Nephron progenitor cell (in vitro differentiated cells): Measurements from ENCODE around the gene THSD4.
"Not testable (repeated sequence)": the region's sequence is repeated elsewhere in the genome, so short reads cannot be mapped to it uniquely, and the experiment has no call there.

Experiments
- DNase-seq: peaks from one replicate; pipeline ENCODE4 v3.0.0; 2021
- H3K27ac Mint-ChIP-seq: 2 replicates; pipeline ENCODE4 v1.8.0; 2021; ENCODE audit warnings: mild to moderate bottlenecking, moderate library complexity, mixed read lengths
- H3K27me3 Mint-ChIP-seq: 2 replicates; pipeline ENCODE4 v1.8.0; 2021; ENCODE audit warnings: mild to moderate bottlenecking, low read depth, mixed read lengths; ENCODE audit not compliant: poor library complexity
- H3K36me3 Mint-ChIP-seq: 2 replicates; pipeline ENCODE4 v1.8.0; 2021; ENCODE audit warnings: low read depth, mixed read lengths
- H3K4me1 Mint-ChIP-seq: 2 replicates; pipeline ENCODE4 v1.8.0; 2021; ENCODE audit warnings: mixed read lengths
- H3K4me3 Mint-ChIP-seq: 2 replicates; pipeline ENCODE4 v1.8.0; 2021; ENCODE audit warnings: mild to moderate bottlenecking, moderate library complexity, mixed read lengths
- H3K9me3 Mint-ChIP-seq: 2 replicates; pipeline ENCODE4 v1.8.0; 2021; ENCODE audit warnings: mild to moderate bottlenecking, moderate library complexity, mixed read lengths
- TF ChIP-seq, protein P1 (sequence below): fragments of 200-600 bp; sonication (generic); IDR thresholded peaks from 2 replicates; pipeline ENCODE4 v1.5.0; 2021; ENCODE audit warnings: antibody characterized with exemption

The THSD4 gene

DNA sequence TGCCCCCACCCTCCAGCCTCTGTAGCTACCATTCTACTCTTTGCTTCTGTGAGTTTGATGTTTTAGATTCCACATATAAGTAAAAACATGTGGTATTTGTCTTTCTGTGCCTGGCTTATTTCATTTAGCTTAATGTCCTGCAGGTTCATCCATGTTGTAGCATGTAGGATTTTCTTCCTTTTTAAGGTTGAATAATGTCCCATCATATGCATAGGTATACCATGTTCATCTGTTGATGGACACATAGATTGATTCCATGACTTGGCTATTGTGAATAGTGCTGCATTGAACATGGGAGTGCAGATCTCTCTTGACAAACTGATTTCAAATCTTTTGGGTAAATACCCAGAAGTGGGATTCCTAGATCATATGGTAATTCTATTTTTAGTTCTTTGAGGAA, 11.8 kb downstream of the THSD4 start:
- Mint-ChIP-seq H3K27ac (no peak overlapping the region), H3K4me1 (peaks cover 48% of the 10 kb centered on the region), H3K4me3 (no peak overlapping the region), H3K36me3 (no peaks in the 10 kb centered on the region), H3K9me3 (peaks cover 5% of the 10 kb centered on the region), H3K27me3 (no peaks in the 10 kb centered on the region)
- TF ChIP-seq, protein P1, sequence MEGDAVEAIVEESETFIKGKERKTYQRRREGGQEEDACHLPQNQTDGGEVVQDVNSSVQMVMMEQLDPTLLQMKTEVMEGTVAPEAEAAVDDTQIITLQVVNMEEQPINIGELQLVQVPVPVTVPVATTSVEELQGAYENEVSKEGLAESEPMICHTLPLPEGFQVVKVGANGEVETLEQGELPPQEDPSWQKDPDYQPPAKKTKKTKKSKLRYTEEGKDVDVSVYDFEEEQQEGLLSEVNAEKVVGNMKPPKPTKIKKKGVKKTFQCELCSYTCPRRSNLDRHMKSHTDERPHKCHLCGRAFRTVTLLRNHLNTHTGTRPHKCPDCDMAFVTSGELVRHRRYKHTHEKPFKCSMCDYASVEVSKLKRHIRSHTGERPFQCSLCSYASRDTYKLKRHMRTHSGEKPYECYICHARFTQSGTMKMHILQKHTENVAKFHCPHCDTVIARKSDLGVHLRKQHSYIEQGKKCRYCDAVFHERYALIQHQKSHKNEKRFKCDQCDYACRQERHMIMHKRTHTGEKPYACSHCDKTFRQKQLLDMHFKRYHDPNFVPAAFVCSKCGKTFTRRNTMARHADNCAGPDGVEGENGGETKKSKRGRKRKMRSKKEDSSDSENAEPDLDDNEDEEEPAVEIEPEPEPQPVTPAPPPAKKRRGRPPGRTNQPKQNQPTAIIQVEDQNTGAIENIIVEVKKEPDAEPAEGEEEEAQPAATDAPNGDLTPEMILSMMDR = no peak
- no peak for DNase-seq

DNA sequence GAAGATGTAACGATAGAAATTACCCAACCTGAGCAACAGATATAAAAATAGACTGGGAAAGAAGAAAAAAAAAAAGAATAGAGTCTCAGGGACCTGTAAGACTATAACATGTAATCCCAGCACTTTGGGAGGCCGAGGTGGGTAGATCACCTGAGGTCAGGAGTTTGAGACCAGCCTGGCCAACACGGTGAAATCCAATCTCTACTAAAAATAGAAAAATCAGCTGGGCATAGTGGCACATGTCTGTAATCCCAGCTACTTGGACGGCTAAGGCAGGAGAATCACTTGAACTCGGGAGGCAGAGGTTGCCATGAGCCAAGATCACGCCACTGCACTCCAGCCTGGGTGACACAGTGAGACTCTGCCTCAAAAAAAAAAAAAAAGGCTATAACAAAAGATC, 12.9 kb downstream of the THSD4 start:
- not testable (repeated sequence) for H3K36me3 Mint-ChIP-seq

DNA sequence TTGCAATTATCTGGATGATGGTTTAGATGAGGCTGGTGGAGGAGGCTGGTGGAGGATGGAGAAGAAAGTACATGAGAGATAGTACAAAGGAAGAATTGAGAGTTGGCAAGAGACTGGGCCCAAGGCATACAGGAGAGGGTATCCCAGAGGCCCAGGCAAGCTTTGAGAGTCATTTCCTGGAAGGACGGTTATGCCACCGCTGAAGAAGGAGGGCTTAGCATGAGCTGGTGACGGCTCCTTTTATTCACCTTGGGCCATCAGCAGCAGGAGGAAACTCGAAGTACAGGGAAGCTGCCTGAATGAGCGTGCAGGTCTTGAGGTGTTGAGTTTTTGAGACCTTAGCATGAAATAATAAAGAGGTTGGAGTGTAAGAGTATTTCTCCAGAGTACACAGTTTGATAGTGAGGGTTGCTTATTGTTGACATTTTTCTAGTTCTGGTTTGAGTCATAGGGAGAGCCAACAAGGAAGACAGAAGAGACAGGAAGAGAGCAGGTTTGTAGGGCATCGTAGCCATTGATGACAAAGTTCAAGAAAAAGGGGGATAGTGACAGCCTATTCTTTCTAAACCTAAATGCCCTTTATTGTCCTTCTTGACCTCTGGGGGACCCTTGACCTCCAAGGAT, 13.8 kb downstream of the THSD4 start:
- H3K4me3 Mint-ChIP-seq = no peak overlapping the region
- H3K9me3 Mint-ChIP-seq = peaks cover 5% of the 10 kb centered on the region
- no peaks in the 10 kb centered on the region for H3K27me3 Mint-ChIP-seq
- no peak for DNase-seq
- peaks cover 45% of the 10 kb centered on the region for H3K4me1 Mint-ChIP-seq
- H3K36me3 Mint-ChIP-seq = no peaks in the 10 kb centered on the region
- TF ChIP-seq, protein P1 = no peak
- peak overlapping the region; percentile 12 for H3K27ac Mint-ChIP-seq

More for the DNA sequence above, 12.9 kb downstream of the THSD4 start:
- H3K9me3 Mint-ChIP-seq, H3K27me3 Mint-ChIP-seq, H3K4me3 Mint-ChIP-seq, H3K27ac Mint-ChIP-seq, DNase-seq: not testable (repeated sequence)
- H3K4me1 Mint-ChIP-seq = peaks cover 44% of the 10 kb centered on the region

DNA sequence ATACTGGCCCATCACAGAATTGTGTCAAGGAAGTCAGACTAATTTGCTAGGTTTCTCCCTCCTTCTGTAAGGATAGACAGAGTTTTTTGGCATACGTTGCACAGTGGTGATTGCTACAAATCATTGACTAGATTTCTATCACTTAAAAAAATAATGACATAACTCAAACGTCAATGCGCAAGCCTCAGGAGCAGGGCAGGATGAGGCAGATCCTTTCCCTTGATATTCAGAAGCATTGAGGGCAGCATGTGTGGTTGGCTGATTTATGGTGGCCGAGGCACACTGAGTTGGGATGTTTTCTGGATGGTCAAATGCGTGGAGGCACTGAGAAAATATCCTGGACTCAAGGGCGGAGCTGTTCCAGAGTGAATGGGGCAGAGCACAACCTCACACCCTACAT, 14.4 kb downstream of the THSD4 start:
- Mint-ChIP-seq H3K27ac (no peak overlapping the region), H3K36me3 (no peaks in the 10 kb centered on the region), H3K9me3 (peaks cover 5% of the 10 kb centered on the region), H3K4me1 (peaks cover 48% of the 10 kb centered on the region), H3K4me3 (no peak overlapping the region), H3K27me3 (no peaks in the 10 kb centered on the region)
- no peak for DNase-seq
- TF ChIP-seq, protein P1 = no peak

DNA sequence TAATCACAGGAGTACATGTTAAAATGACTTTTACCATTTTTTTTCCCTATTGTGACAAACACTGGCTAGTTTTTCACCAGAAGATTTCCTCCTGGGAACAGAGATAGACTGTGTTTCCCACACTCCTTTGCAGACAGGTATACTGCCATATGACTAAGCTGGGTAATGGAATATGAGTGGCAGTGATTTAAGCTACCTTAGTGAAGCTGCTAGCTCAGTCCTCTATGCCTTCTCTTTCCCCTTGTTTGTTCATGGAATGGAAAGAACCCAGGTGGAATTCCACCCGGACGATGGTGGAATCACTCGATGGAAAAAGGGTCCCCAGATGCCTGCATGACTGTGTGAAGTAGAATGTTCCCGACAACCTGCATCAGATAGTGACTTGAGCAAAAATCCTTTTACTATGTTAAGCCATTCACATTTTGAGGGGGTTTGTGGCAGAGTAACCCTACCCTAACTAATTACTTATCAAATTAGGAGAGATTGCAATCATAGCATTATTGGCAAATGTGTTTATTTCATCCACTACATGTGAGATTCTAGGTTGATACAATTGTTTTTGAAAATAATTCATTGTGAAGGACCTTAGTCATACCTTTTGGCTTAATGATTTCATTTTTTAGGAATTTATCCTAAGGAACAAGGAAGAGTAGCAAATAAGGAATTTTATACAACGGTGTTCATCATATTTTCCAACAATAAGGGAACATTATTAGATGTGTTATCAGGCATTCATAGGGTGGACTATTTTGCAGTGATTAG, 16.5 kb downstream of the THSD4 start:
- TF ChIP-seq, protein P1 = no peak
- Mint-ChIP-seq H3K27me3 (no peaks in the 10 kb centered on the region), H3K36me3 (no peaks in the 10 kb centered on the region), H3K9me3 (peaks cover 5% of the 10 kb centered on the region), H3K27ac (no peak overlapping the region), H3K4me3 (no peak overlapping the region), H3K4me1 (peaks cover 39% of the 10 kb centered on the region)
- DNase-seq = no peak

DNA sequence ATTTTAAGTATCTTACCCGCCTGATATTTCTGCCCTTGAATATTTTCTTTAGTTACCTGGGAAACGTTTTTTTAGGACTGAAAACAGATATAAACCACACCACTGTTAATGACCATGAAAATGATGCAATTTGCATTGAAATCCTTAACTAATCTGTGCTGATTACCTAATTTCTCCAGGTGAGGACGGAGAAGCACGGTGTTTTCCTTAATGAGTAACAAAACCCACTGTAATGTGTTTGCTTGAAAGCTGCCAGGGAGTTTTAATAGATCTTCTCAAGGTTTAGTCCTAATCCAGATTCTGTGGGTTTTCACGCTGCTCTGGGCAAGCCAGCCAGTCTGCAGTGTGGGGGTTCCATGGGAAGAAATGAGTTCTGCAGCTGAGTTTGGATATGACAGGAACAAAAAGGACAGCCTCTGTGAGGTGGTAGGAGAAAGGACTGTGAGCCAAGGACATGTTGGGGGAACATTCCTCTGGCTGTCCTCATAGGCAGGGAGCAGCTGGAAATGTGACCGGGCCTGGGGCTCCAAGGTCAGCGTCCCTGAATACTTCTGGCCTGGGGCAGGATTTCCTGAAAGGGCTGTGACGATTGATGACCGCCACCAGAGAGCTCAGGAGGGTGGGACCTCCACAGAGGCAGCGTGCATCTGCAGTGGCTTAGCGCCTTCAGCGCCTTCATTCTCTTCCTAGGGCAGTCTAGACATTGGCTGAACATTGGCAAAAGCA, 18.6 kb downstream of the THSD4 start:
- peaks cover 54% of the 10 kb centered on the region for H3K4me1 Mint-ChIP-seq
- no peaks in the 10 kb centered on the region for H3K36me3 Mint-ChIP-seq
- no peak overlapping the region for H3K4me3 Mint-ChIP-seq
- H3K27ac Mint-ChIP-seq = no peak overlapping the region
- DNase-seq = no peak
- H3K27me3 Mint-ChIP-seq = no peaks in the 10 kb centered on the region
- TF ChIP-seq, protein P1 = no peak
- H3K9me3 Mint-ChIP-seq = peaks cover 3% of the 10 kb centered on the region
